GM23338 (cell line): ENCODE measurements around the gene ZNF692. TPM values are rescaled to one million over a fixed set of nuclear protein-coding genes. Genes with fewer than 3 reads are reported as not detected.

Experiments used
- ATAC-seq: fragments of 200-7000 bp; cut with Tn5 transposase; 3 replicates; pipeline ENCODE4 v1.9.1; 2020
- DNase-seq: peaks from one replicate; pipeline ENCODE4 v3.0.0-alpha.2; 2015; ENCODE audit warnings: low spot score
- H2AFZ ChIP-seq: fragments of 200-600 bp; sonication (generic); 2 replicates; pipeline ENCODE4 v1.8.0; 2016; ENCODE audit warnings: antibody characterized with exemption, mild to moderate bottlenecking, moderate library complexity
- H3F3A ChIP-seq: fragments of 200-600 bp; sonication (generic); replicated peaks from 2 replicates; pipeline ENCODE4 v1.8.0; 2017; ENCODE audit warnings: antibody characterized with exemption, mixed run types, low read depth
- H3K27ac ChIP-seq: fragments of 200-600 bp; sonication (generic); 2 replicates; pipeline ENCODE4 v1.6.1; 2016; ENCODE audit warnings: low read depth
- H3K27me3 ChIP-seq: fragments of 200-600 bp; sonication (generic); 2 replicates; pipeline ENCODE4 v1.8.0; 2016; ENCODE audit warnings: mild to moderate bottlenecking, mixed run types, moderate library complexity; ENCODE audit not compliant: insufficient read depth
- H3K36me3 ChIP-seq: fragments of 200-600 bp; sonication (generic); 2 replicates; pipeline ENCODE4 v1.8.0; 2016; ENCODE audit warnings: mild to moderate bottlenecking; ENCODE audit not compliant: insufficient read depth
- H3K4me1 ChIP-seq: fragments of 200-600 bp; sonication (generic); 2 replicates; pipeline ENCODE4 v1.8.0; 2016; ENCODE audit warnings: mild to moderate bottlenecking, moderate library complexity; ENCODE audit not compliant: insufficient read depth
- H3K4me2 ChIP-seq: fragments of 200-600 bp; sonication (generic); 2 replicates; pipeline ENCODE4 v1.7.1; 2017; ENCODE audit warnings: mixed run types
- H3K4me3 ChIP-seq: fragments of 200-600 bp; sonication (generic); 2 replicates; pipeline ENCODE4 v1.6.1; 2016; ENCODE audit warnings: mixed run types
- H3K79me2 ChIP-seq: fragments of 200-600 bp; sonication (generic); replicated peaks from 2 replicates; pipeline ENCODE4 v1.8.0; 2017; ENCODE audit warnings: mild to moderate bottlenecking; ENCODE audit not compliant: insufficient read depth
- H3K9me2 ChIP-seq: fragments of 200-600 bp; sonication (generic); 2 replicates; pipeline ENCODE4 v1.8.0; 2017; ENCODE audit not compliant: insufficient read depth
- H4K20me1 ChIP-seq: fragments of 200-600 bp; sonication (generic); replicated peaks from 2 replicates; pipeline ENCODE4 v1.8.0; 2017; ENCODE audit warnings: mild to moderate bottlenecking; ENCODE audit not compliant: insufficient read depth
- H3K27ac Mint-ChIP-seq: 2 replicates; pipeline ENCODE4 v1.8.0; 2020; ENCODE audit warnings: inconsistent platforms, mild to moderate bottlenecking, moderate library complexity, mixed read lengths
- H3K27me3 Mint-ChIP-seq: 3 replicates; pipeline ENCODE4 v1.8.0; 2022; ENCODE audit warnings: low read depth, mild to moderate bottlenecking, moderate library complexity, mixed read lengths, inconsistent platforms; ENCODE audit not compliant: insufficient read depth, poor library complexity
- H3K36me3 Mint-ChIP-seq: 3 replicates; pipeline ENCODE4 v1.8.0; 2021; ENCODE audit warnings: low read depth, mild to moderate bottlenecking, inconsistent platforms, moderate library complexity, mixed read lengths
- H3K4me1 Mint-ChIP-seq: 3 replicates; pipeline ENCODE4 v1.8.0; 2020; ENCODE audit warnings: mild to moderate bottlenecking, inconsistent platforms, mixed read lengths
- H3K4me3 Mint-ChIP-seq: 3 replicates; pipeline ENCODE4 v1.8.0; 2021; ENCODE audit warnings: moderate library complexity, mild to moderate bottlenecking, inconsistent platforms, mixed read lengths
- H3K9me3 Mint-ChIP-seq: 3 replicates; pipeline ENCODE4 v1.8.0; 2020; ENCODE audit warnings: moderate library complexity, mild to moderate bottlenecking, inconsistent platforms, mixed read lengths
- CREB1 ChIP-seq: fragments of 250-450 bp; sonication (Bioruptor Pico); IDR thresholded peaks from 2 replicates; pipeline ENCODE4 v1.5.0; 2020; ENCODE audit warnings: low read depth, mild to moderate bottlenecking, moderate library complexity
- EZH2phosphoT487 ChIP-seq: fragments of 200-600 bp; sonication (generic); IDR thresholded peaks from one replicate; pipeline ENCODE4 v1.8.1; 2018; ENCODE audit warnings: antibody characterized with exemption; ENCODE audit not compliant: unreplicated experiment
- JUNB ChIP-seq: IDR thresholded peaks from one replicate; pipeline ENCODE4 v1.6.1; 2016; ENCODE audit warnings: antibody characterized with exemption; ENCODE audit not compliant: unreplicated experiment
- POLR2AphosphoS5 ChIP-seq: IDR thresholded peaks from 2 replicates; pipeline ENCODE4 v1.6.1; 2016; ENCODE audit warnings: antibody characterized with exemption, low read depth
- REST ChIP-seq: IDR thresholded peaks from one replicate; pipeline ENCODE4 v1.6.1; 2018; ENCODE audit warnings: antibody characterized with exemption; ENCODE audit not compliant: unreplicated experiment
- ZNF331 ChIP-seq: fragments of 250-450 bp; sonication (Bioruptor Pico); IDR thresholded peaks from 2 replicates; pipeline ENCODE4 v1.5.0; 2020; ENCODE audit warnings: low read depth, mild to moderate bottlenecking, moderate library complexity
- polyA plus RNA-seq: library from polyadenylated mRNA; unstranded; fragments of >200 nt; fragmentation: Nextera tagmentation; extraction: Ambion mirVana; gene quantifications from 2 replicates; pipeline ENCODE4 v1.2.1, GENCODE V29; 2016
- total RNA-seq: library from RNA; depleted of rRNA; stranded (reverse); fragments of >200 nt; shearing (Covaris generic); gene quantifications from 2 replicates; pipeline ENCODE4 v1.2.3, GENCODE V29; 2014
- TF ChIP-seq, protein P1 (sequence below), 2 experiments: fragments of 200-600 bp in 1 of 2; sonication (generic) in 1 of 2; conservative IDR thresholded peaks; 2 replicates each; pipeline versions ENCODE4 v1.5.1 to v1.6.1; 2016 to 2017; ENCODE audit warnings: antibody characterized with exemption in 2 of 2, low read depth in 2 of 2, mild to moderate bottlenecking in 2 of 2, moderate library complexity in 1 of 2
- TF ChIP-seq, protein P2 (sequence below): IDR thresholded peaks from 2 replicates; pipeline ENCODE4 v1.6.1; 2016; ENCODE audit warnings: antibody characterized with exemption

The ZNF692 gene
- total and polyA plus RNA-seq, 2 experiments from 2014 or later: 41.2 to 57.1 TPM

GRCh38 chr1:248807067-248807737 is 51.7 kb downstream of the ZNF692 start:
- no peaks in the 10 kb centered on the region for H3K36me3 ChIP-seq
- H3K9me2 ChIP-seq: no peaks in the 10 kb centered on the region
- H3K9me3 Mint-ChIP-seq: peaks cover 36% of the 10 kb centered on the region
- ATAC-seq: peak; percentile 90
- no peak overlapping the region for H3K27ac ChIP-seq
- no peaks in the 10 kb centered on the region for H3K79me2 ChIP-seq
- no peaks in the 10 kb centered on the region for H3F3A ChIP-seq
- TF ChIP-seq ZNF331 (CRISPR knock-in tag): peak; percentile 91
- TF ChIP-seq REST: no peak
- TF ChIP-seq, protein P1, sequence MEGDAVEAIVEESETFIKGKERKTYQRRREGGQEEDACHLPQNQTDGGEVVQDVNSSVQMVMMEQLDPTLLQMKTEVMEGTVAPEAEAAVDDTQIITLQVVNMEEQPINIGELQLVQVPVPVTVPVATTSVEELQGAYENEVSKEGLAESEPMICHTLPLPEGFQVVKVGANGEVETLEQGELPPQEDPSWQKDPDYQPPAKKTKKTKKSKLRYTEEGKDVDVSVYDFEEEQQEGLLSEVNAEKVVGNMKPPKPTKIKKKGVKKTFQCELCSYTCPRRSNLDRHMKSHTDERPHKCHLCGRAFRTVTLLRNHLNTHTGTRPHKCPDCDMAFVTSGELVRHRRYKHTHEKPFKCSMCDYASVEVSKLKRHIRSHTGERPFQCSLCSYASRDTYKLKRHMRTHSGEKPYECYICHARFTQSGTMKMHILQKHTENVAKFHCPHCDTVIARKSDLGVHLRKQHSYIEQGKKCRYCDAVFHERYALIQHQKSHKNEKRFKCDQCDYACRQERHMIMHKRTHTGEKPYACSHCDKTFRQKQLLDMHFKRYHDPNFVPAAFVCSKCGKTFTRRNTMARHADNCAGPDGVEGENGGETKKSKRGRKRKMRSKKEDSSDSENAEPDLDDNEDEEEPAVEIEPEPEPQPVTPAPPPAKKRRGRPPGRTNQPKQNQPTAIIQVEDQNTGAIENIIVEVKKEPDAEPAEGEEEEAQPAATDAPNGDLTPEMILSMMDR (conservative IDR thresholded peaks at IDR 0.05; ENCODE audit: low read depth in 2 of 2): peak; percentile 81 to 94
- no peak for TF ChIP-seq EZH2phosphoT487
- H2AFZ ChIP-seq: no peak overlapping the region
- H3K4me1 Mint-ChIP-seq: no peaks in the 10 kb centered on the region
- no peak overlapping the region for H3K4me3 Mint-ChIP-seq
- no peak overlapping the region for H3K27ac Mint-ChIP-seq
- no peak overlapping the region for H3K4me2 ChIP-seq
- H4K20me1 ChIP-seq: no peaks in the 10 kb centered on the region
- peaks cover 18% of the 10 kb centered on the region for H3K27me3 Mint-ChIP-seq
- no peaks in the 10 kb centered on the region for H3K27me3 ChIP-seq
- no peak overlapping the region for H3K4me3 ChIP-seq
- H3K4me1 ChIP-seq: no peaks in the 10 kb centered on the region
- H3K36me3 Mint-ChIP-seq: peaks cover 21% of the 10 kb centered on the region
- DNase-seq: peak; percentile 83

DNA sequence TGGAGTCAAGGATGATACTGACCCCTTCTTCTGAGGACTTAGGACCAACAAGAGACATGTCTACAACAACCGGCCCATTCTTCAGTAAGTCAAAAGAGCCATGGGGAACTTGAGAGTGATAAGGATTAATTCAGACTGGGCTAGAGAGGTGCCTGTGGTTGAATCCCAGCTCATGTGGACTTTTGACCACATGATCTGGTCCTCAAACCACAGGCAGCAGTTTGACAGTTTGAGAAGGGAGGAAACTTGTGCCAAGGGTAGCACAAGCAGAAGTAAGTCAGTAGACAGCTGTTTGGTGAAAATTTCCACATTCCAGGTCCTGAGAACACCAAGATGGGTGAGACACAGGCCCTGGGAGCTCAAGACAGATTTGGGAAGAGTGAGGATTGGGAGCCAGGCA is 53.0 kb downstream of the ZNF692 start:
- Mint-ChIP-seq H3K27me3 (peaks cover 17% of the 10 kb centered on the region), H3K4me3 (no peak overlapping the region), H3K4me1 (no peaks in the 10 kb centered on the region), H3K9me3 (peaks cover 49% of the 10 kb centered on the region), H3K36me3 (peaks cover 13% of the 10 kb centered on the region), H3K27ac (no peak overlapping the region)
- Histone ChIP-seq H3K36me3 (0 out of 2 replicates have a peak, but pooled peaks cover under 1% of the 10 kb centered on the region), H2AFZ (no peak overlapping the region), H3K4me2 (no peak overlapping the region), H4K20me1 (no peaks in the 10 kb centered on the region), H3K27me3 (no peaks in the 10 kb centered on the region), H3K27ac (no peak overlapping the region), H3K9me2 (no peaks in the 10 kb centered on the region), H3K4me3 (no peak overlapping the region), H3K79me2 (no peaks in the 10 kb centered on the region), H3F3A (no peaks in the 10 kb centered on the region), H3K4me1 (no peaks in the 10 kb centered on the region)
- DNase-seq (no peak), ATAC-seq (no peak)
- no peak for TF ChIP-seq POLR2AphosphoS5
- TF ChIP-seq JUNB: no peak
- TF ChIP-seq CREB1 (CRISPR knock-in tag): no peak
- TF ChIP-seq, protein P2, sequence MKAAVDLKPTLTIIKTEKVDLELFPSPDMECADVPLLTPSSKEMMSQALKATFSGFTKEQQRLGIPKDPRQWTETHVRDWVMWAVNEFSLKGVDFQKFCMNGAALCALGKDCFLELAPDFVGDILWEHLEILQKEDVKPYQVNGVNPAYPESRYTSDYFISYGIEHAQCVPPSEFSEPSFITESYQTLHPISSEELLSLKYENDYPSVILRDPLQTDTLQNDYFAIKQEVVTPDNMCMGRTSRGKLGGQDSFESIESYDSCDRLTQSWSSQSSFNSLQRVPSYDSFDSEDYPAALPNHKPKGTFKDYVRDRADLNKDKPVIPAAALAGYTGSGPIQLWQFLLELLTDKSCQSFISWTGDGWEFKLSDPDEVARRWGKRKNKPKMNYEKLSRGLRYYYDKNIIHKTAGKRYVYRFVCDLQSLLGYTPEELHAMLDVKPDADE: no peak
- no peak for TF ChIP-seq EZH2phosphoT487
